NOMO-1 treated with dmso at 0.1 percent for 144 hours (cell line): ENCODE measurements around the gene ELF5.

ENCODE experiments used
- DNase-seq: peaks from one replicate; lab custom pipeline; 2025; ENCODE audit not compliant: unreplicated experiment; lab: John Stamatoyannopoulos, UW

ELF5 gene

DNA sequence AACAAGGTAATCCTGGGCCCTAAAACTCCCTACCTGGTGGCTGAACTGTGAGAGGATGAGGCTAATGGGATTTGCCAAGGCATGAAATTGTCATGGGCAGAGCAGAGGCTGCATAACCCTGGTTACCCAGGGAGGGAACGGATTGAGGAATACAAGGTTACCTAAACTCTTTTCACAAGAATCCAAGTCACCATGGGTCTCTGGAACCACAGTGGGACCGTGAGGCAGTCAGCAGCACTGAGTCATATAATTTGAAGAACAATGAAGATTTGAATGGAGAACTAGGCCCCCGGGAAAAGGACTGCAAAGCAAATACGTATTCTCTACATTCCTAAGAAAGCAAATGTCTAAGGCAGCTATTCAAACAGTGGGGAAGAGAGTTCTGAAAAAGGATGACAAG is 55.1 kb downstream of the ELF5 start:
- DNase-seq, result no peak

GRCh38 chr11:34457607-34458006 is 56.0 kb downstream of the ELF5 start:
- DNase-seq, result no peak

DNA sequence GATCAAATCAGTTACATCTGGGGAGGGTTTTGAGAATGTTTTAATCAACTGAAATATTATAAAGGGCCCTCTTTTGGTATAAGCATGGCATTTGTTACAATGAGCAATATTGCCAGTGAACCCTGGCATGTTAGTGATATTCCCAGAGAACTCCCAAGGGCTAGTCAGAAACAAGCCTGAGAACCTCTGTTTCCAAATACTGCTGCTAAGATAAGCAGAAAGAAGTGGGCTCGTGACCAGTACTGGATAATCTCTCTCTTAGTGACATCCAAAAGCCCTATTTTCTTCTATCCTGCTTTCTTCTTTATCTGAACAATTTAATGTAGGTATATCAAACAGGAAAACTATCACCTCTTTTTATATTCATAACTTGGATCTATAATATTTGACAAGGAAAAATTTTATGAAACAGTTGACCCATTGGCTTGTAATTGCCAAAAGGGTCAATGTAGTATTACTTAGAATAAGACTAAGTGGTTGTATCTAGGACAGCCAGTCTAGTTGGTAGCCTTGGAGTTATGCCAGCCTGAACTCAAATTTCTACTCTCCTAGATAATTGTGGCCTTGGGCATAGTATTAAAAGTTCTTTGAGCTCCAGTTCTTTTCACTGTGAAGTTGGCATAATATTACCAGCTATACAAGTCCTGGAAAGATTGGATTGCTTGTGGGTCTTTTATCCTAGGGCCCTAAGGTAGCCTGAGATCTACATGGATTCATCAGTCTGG is 59.1 kb downstream of the ELF5 start:
- no peak for DNase-seq

GRCh38 chr11:34451053-34451452 is 62.5 kb downstream of the ELF5 start:
- peak; percentile 34 for DNase-seq

DNA sequence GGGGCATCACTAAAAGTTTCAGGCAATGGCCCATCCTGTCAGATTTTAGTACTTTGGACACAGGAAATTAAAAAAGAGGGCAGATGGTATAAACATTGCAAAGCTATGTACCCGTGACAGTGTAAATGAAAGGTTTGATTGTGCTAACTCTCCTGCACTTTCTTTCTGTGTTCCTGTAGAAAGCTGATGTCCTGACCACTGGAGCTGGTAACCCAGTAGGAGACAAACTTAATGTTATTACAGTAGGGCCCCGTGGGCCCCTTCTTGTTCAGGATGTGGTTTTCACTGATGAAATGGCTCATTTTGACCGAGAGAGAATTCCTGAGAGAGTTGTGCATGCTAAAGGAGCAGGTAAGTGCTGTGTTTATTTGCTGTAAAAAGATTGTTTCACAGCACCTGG is 64.6 kb downstream of the ELF5 start:
- DNase-seq, result no peak

DNA sequence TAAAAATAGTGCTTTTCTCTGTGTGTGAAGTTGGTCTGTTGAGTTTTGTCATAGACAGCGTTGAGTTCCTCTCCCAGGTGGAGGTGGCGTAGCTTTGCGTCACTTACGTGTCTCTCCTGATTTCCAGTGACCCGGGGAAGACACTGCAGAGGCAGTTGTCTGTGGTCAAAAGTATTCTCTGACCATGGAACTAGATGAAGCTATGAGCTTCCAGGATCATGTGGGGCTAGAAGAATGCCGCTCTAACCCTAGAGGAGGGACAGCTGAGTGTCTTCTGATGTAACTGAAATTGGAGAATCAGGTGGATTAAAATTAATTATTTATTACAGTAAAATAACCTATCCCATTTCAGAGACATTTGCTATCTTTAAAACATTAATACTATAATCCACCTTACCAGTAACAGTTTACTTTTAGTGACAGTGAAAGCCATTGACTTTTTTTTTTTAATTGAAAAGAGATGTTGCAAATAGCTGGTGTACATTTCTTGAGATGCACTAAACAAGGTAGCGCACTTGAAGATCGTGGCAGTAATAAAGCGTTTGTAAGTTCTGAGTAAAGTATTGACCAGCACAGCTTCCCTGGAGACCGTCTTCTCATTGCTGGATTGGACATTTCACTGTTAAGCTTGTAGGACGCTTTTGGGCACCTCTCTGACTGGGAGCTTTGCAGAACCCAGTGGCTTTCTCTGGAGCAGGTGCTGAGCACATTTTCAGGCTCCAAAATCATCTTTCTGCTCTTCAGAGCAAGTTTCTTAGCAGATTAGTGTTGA is 65.2 kb downstream of the ELF5 start:
- no peak for DNase-seq

DNA sequence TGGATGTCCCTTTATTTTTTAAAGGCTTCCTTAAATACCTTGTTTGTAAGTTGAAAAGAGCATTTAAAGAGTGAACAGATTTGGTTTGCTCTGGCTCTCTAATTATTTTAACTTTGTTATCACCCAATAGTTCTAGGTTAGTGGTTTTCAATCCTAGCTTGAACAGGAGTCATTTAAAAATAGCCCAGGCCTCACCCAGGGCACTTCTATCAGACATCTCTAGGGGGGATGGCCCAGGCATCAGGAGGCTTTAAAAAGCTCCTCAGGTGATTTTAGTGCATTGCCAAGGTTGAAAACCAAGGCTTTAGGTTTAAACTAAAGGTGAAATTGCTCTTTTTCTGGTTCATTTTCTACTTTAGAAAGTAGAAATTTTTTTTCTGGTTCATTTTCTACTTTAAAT is 66.5 kb downstream of the ELF5 start:
- no peak for DNase-seq

DNA sequence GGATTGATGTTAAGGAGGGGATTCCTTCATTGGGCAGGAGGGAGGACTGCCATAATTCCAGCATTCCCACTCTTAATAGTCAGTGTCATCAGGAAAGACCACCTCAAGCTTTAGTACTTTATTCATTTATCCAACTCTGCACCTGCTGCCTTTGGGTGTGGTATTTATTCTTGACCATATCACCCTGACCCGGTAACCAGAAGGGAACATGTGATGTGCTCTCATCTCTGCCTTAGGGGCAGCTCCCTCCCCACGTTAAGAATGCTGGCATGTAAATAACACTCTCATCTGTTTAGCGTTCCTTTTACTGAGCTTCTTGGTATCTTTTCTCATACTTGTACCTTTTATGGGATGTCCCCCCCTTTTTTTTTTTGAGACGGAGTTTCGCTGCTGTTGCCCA is 67.2 kb downstream of the ELF5 start:
- no peak for DNase-seq

DNA sequence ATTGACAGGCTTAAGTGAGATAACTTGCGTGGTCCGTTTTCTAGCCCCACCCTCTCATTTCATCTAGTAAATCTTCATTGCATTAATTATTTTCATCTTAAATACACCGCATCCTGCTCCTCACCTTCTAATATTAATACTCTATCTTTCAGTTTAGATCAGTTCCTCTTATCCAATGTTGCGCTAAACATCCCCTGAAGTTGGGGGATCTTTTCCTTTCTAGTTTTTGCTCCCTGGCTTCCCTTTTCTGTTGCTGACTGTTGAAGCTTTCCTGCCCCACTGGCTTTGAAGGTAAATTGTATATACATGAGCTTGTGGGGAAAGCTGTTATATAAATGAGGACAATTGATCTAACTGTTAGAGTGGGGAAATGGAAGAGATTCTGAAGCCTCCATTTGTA is 67.6 kb downstream of the ELF5 start:
- DNase-seq, result no peak

GRCh38 chr11:34444428-34444827 is 69.2 kb downstream of the ELF5 start:
- no peak for DNase-seq

DNA sequence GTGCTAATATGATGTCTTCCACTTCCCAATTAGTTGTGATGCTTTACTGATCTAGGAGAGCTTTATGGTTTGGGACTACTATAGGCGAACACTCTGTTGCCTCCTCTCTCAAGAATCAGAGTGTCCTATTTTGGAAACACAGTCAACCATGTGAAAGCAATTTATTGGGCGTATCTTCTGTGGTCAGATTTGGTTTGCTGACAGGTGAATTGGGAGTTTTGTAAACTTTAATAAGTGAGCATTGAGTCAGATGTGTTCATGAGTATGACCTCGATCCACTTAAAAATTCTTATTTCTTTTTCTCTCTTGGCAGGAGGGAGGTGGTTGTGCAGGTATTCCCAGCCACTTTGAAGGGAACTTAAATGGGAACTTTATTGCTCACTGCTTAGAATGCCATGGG is 70.5 kb downstream of the ELF5 start:
- no peak for DNase-seq

DNA sequence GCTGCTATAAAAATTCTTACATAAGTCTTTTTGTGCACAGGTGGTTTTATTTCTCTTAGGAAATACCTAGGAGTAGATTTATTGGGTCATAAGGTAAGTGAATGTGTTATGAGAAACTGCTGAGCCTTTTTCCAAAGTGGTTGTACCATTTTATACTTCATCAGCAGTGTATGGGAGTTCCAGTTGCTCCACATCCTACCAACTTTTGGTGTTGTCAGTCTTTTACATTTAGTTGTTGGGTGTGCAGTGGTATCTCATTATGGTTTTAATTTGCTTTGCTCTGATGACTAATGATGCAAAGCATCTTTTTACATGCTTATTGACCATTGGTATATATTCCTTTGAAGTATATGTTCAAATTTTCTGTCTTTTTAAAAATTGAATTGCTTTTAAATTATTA is 71.8 kb downstream of the ELF5 start:
- DNase-seq, result no peak

GRCh38 chr11:34439610-34440198 is 73.9 kb downstream of the ELF5 start:
- no peak for DNase-seq

DNA sequence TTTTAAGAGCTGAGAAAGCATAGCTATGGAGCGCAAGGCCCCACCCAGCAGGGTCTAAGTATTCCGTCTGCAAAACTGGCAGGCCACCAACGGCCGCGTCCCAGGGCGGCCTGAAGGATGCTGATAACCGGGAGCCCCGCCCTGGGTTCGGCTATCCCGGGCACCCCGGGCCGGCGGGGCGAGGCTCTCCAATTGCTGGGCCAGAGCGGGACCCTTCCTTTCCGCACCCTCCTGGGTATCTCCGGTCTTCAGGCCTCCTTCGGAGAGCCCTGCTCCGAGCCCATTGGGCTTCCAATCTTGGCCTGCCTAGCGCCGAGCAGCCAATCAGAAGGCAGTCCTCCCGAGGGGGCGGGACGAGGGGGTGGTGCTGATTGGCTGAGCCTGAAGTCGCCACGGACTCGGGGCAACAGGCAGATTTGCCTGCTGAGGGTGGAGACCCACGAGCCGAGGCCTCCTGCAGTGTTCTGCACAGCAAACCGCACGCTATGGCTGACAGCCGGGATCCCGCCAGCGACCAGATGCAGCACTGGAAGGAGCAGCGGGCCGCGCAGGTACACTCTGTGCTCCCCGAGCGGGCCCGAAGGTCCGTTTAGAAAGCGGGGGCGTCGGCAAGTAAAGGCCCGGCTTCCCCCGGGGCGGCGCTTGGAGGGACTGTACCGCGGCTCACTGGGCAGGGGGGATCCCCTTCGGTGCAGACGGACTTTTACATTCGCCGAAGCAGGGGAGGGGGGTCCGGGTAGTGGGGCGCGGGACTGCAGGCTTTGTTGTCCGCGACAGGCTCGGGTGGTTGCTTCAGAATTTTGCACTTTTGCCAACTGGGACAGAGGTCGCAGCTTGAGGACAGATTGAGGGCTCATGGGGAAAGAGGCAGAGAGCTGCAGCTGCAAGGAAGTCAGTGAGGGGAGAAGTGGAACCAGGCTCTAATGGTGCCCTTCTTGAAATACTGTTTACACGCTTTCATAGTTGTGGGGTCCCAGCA is 74.8 kb downstream of the ELF5 start, which contains the start of gene CAT:
Gene CAT, plus strand, starts transcription at position 406 of the 979 bp plus-strand sequence. Its CDS starts 80 bp downstream, at position 486.
- DNase-seq, result peak; percentile 98

DNA sequence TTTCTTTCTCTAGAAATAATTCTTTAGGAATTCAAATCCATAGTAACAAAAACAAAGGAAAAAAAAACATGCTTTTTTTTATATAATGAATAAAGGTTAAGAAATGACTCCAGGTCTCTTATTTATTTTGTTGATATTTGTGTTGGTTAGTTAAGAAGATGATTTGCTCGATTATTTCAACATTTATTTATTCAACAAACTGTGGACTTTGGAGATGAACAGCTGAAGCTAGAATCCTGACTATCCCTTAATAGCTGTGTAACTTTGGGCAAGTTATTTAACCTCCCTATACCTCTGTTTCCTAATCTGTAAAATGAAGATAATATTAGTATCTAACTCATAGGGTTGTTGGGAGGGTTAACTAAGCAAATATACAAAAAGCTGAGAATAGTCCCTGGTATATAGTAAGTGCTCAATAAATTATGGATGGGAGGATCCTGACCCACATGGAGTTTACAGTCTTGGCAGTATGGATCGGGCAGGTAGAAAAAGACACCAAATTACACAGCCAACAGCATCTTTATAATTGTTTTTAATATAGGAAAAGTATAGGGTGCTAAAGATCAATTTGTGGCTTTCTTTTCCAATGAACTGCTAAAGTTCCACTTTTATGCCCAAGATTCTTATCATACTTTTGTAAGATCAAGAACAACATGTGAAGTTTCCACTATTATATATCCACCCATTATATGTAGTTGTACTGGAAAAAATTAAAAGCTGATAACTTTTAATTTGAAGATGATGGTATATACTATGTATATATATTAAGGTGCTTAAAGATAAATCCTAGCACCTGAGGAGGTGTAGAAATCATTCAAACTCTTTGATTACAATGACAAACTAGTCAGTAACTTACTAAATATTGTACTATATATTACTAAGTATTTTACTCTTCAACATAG is 76.1 kb downstream of the ELF5 start:
- DNase-seq, result no peak

- DNase-seq, result no peak
These were observed 79.7 kb downstream of the ELF5 start for GRCh38 chr11:34433899-34434298.

DNA sequence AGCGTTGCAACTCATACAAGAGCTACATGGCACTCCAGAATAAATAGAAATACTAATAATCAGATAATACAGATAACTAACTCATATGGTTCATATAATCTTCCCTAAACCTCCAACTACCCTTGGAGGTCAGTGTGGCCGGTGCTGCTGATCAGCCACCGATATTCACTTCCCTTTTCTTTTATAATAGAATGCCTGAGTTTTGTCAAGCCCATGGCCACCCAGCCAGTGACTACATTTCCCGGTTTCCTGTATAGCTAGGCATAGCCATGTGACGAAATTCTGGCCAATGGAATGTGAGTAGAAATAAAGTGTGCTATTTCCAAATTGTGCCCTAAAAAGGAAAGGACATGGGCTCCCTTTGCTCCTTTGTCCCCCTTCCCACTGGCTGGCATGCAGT is 80.8 kb downstream of the ELF5 start:
- DNase-seq, result peak; percentile 52

DNA sequence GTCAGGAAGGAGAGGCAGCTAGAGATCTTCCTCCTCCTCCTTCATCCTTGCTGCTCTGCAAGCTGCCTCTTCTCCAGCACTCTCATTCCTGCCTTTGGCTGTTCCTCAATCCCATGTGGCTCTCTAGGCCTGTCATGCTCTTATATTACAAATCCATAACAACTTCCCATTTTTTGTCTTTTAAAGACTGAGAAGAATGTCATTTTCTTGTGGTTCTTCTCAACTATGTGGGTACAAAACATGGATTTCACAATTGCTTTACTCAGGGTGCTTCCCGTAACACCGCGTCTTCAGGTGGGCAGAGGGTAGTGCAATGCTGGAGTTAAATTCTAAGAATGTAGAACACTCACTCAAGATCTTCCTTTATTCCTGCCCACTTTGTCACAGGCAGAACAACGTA is 81.6 kb downstream of the ELF5 start:
- peak; percentile 64 for DNase-seq
